Central memory CD8-positive, alpha-beta T cell (primary cell): ENCODE data around the gene SAE1.

Experiments
- ATAC-seq: fragments of 150-1000 bp; cut with Tn5 transposase; replicated peaks from 2 replicates; pipeline ENCODE4 v1.10.0; 2022; ENCODE audit warnings: mild to moderate bottlenecking, moderate FRiP score, moderate number of reproducible peaks; ENCODE audit not compliant: poor library complexity, severe bottlenecking; ENCODE audit errors: extremely low read depth
- DNase-seq, 2 donors: peaks; one replicate each; pipeline ENCODE4 v3.0.0; 2021; ENCODE audit warnings: low spot score in 2 of 2
- H3K27ac Mint-ChIP-seq: one replicate; pipeline ENCODE4 v1.8.0; 2022; ENCODE audit warnings: low read depth, mild to moderate bottlenecking, moderate library complexity, mixed read lengths
- H3K27me3 Mint-ChIP-seq: one replicate; pipeline ENCODE4 v1.8.0; 2022; ENCODE audit warnings: mixed read lengths
- H3K36me3 Mint-ChIP-seq: one replicate; pipeline ENCODE4 v1.8.0; 2022; ENCODE audit warnings: mild to moderate bottlenecking, moderate library complexity, mixed read lengths; ENCODE audit not compliant: insufficient read depth
- H3K4me1 Mint-ChIP-seq: one replicate; pipeline ENCODE4 v1.8.0; 2022; ENCODE audit warnings: mixed read lengths
- H3K4me3 Mint-ChIP-seq: one replicate; pipeline ENCODE4 v1.8.0; 2022; ENCODE audit warnings: mild to moderate bottlenecking, moderate library complexity, mixed read lengths
- H3K9me3 Mint-ChIP-seq: one replicate; pipeline ENCODE4 v1.8.0; 2022; ENCODE audit warnings: mixed read lengths

The SAE1 gene

GRCh38 chr19:47144630-47145029, 14.0 kb downstream of the SAE1 start:
- no peaks in the 10 kb centered on the region for H3K27me3 Mint-ChIP-seq
- peaks cover 29% of the 10 kb centered on the region for H3K4me1 Mint-ChIP-seq
- no peak overlapping the region for H3K4me3 Mint-ChIP-seq
- ATAC-seq, result no peak
- H3K27ac Mint-ChIP-seq, result no peak overlapping the region
- H3K9me3 Mint-ChIP-seq, result no peaks in the 10 kb centered on the region
- peaks cover 33% of the 10 kb centered on the region for H3K36me3 Mint-ChIP-seq
- DNase-seq, result no peak

- H3K4me1 Mint-ChIP-seq, result peaks cover 29% of the 10 kb centered on the region
- peak overlapping the region; percentile 52 for H3K27ac Mint-ChIP-seq
- peaks cover 40% of the 10 kb centered on the region for H3K36me3 Mint-ChIP-seq
- no peaks in the 10 kb centered on the region for H3K27me3 Mint-ChIP-seq
- ATAC-seq, result peak; percentile 76
- no peaks in the 10 kb centered on the region for H3K9me3 Mint-ChIP-seq
- DNase-seq, result no peak
- H3K4me3 Mint-ChIP-seq, result peak overlapping the region; percentile 24
These were observed 15.2 kb downstream of the SAE1 start for GRCh38 chr19:47145639-47146486.

GRCh38 chr19:47146920-47147319, 16.3 kb downstream of the SAE1 start:
- no peaks in the 10 kb centered on the region for H3K9me3 Mint-ChIP-seq
- no peak overlapping the region for H3K4me3 Mint-ChIP-seq
- no peak for DNase-seq
- ATAC-seq, result no peak
- H3K36me3 Mint-ChIP-seq, result peaks cover 47% of the 10 kb centered on the region
- H3K27ac Mint-ChIP-seq, result peak overlapping the region; percentile 52
- no peaks in the 10 kb centered on the region for H3K27me3 Mint-ChIP-seq
- H3K4me1 Mint-ChIP-seq, result peaks cover 28% of the 10 kb centered on the region

GRCh38 chr19:47151627-47152026, 21.0 kb downstream of the SAE1 start:
- DNase-seq (no peak), ATAC-seq (no peak)
- peaks cover 52% of the 10 kb centered on the region for H3K36me3 Mint-ChIP-seq
- H3K27me3 Mint-ChIP-seq, result no peaks in the 10 kb centered on the region
- no peaks in the 10 kb centered on the region for H3K9me3 Mint-ChIP-seq
- peak overlapping the region; percentile 56 for H3K27ac Mint-ChIP-seq
- H3K4me3 Mint-ChIP-seq, result no peak overlapping the region
- peaks cover 19% of the 10 kb centered on the region for H3K4me1 Mint-ChIP-seq

GRCh38 chr19:47152205-47152604, 21.6 kb downstream of the SAE1 start:
- no peaks in the 10 kb centered on the region for H3K9me3 Mint-ChIP-seq
- no peak overlapping the region for H3K4me3 Mint-ChIP-seq
- DNase-seq (no peak), ATAC-seq (no peak)
- peaks cover 54% of the 10 kb centered on the region for H3K36me3 Mint-ChIP-seq
- no peaks in the 10 kb centered on the region for H3K27me3 Mint-ChIP-seq
- H3K4me1 Mint-ChIP-seq, result peaks cover 20% of the 10 kb centered on the region
- H3K27ac Mint-ChIP-seq, result no peak overlapping the region

- peaks cover 21% of the 10 kb centered on the region for H3K4me1 Mint-ChIP-seq
- H3K27me3 Mint-ChIP-seq, result no peaks in the 10 kb centered on the region
- H3K9me3 Mint-ChIP-seq, result no peaks in the 10 kb centered on the region
- H3K27ac Mint-ChIP-seq, result no peak overlapping the region
- no peak overlapping the region for H3K4me3 Mint-ChIP-seq
- peaks cover 54% of the 10 kb centered on the region for H3K36me3 Mint-ChIP-seq
- no peak for ATAC-seq
- DNase-seq, result no peak
These were observed 22.0 kb downstream of the SAE1 start for GRCh38 chr19:47152632-47153031.

- H3K36me3 Mint-ChIP-seq, result peaks cover 52% of the 10 kb centered on the region
- no peaks in the 10 kb centered on the region for H3K27me3 Mint-ChIP-seq
- no peak overlapping the region for H3K4me3 Mint-ChIP-seq
- no peak for DNase-seq
- ATAC-seq, result no peak
- H3K4me1 Mint-ChIP-seq, result peaks cover 27% of the 10 kb centered on the region
- H3K9me3 Mint-ChIP-seq, result no peaks in the 10 kb centered on the region
- H3K27ac Mint-ChIP-seq, result no peak overlapping the region
These were observed 22.6 kb downstream of the SAE1 start for GRCh38 chr19:47153266-47153665.

- H3K4me3 Mint-ChIP-seq, result peak overlapping the region; percentile 47
These were observed 24.5 kb downstream of the SAE1 start for GRCh38 chr19:47155148-47155547.

GRCh38 chr19:47156861-47157430, 26.3 kb downstream of the SAE1 start:
- Mint-ChIP-seq H3K4me3 (peak overlapping the region; percentile 63), H3K36me3 (peaks cover 36% of the 10 kb centered on the region), H3K4me1 (peaks cover 35% of the 10 kb centered on the region)

More at GRCh38 chr19:47155148-47155547, 24.5 kb downstream of the SAE1 start:
- H3K36me3 Mint-ChIP-seq, result peaks cover 45% of the 10 kb centered on the region
- H3K27ac Mint-ChIP-seq, result peak overlapping the region; percentile 10
- DNase-seq (no peak), ATAC-seq (no peak)
- no peaks in the 10 kb centered on the region for H3K27me3 Mint-ChIP-seq
- no peaks in the 10 kb centered on the region for H3K9me3 Mint-ChIP-seq
- peaks cover 39% of the 10 kb centered on the region for H3K4me1 Mint-ChIP-seq

GRCh38 chr19:47157431-47158321, 27.0 kb downstream of the SAE1 start:
- peak; percentile 30 for ATAC-seq
- Mint-ChIP-seq H3K4me3 (peak overlapping the region; percentile 71), H3K4me1 (peaks cover 40% of the 10 kb centered on the region), H3K9me3 (no peaks in the 10 kb centered on the region), H3K27ac (peak overlapping the region; percentile 89), H3K36me3 (peaks cover 35% of the 10 kb centered on the region), H3K27me3 (no peaks in the 10 kb centered on the region)
- no peak for DNase-seq

More at GRCh38 chr19:47156861-47157430, 26.3 kb downstream of the SAE1 start:
- DNase-seq (no peak), ATAC-seq (no peak)
- no peaks in the 10 kb centered on the region for H3K27me3 Mint-ChIP-seq
- no peaks in the 10 kb centered on the region for H3K9me3 Mint-ChIP-seq
- peak overlapping the region; percentile 89 for H3K27ac Mint-ChIP-seq

- Mint-ChIP-seq H3K9me3 (no peaks in the 10 kb centered on the region), H3K4me1 (peaks cover 40% of the 10 kb centered on the region)
- ATAC-seq, result no peak
These were observed 27.7 kb downstream of the SAE1 start for GRCh38 chr19:47158367-47158791.

GRCh38 chr19:47158879-47159503, 28.4 kb downstream of the SAE1 start:
- DNase-seq (peak in 1 of 2 donors; percentile 29), ATAC-seq (peak; percentile 88)
- H3K4me1 Mint-ChIP-seq, result peaks cover 40% of the 10 kb centered on the region
- no peaks in the 10 kb centered on the region for H3K27me3 Mint-ChIP-seq
- H3K4me3 Mint-ChIP-seq, result peak overlapping the region; percentile 71
- no peaks in the 10 kb centered on the region for H3K9me3 Mint-ChIP-seq
- H3K27ac Mint-ChIP-seq, result peak overlapping the region; percentile 89
- peaks cover 28% of the 10 kb centered on the region for H3K36me3 Mint-ChIP-seq

More at GRCh38 chr19:47158367-47158791, 27.7 kb downstream of the SAE1 start:
- DNase-seq, result no peak
- no peaks in the 10 kb centered on the region for H3K27me3 Mint-ChIP-seq
- H3K27ac Mint-ChIP-seq, result peak overlapping the region; percentile 89
- peak overlapping the region; percentile 71 for H3K4me3 Mint-ChIP-seq
- H3K36me3 Mint-ChIP-seq, result peaks cover 28% of the 10 kb centered on the region
